AG10803 (cell line): ENCODE results near the gene CTNNA2.

Source experiments
- DNase-seq: peaks from one replicate; pipeline ENCODE4 v3.0.0; 2010; ENCODE audit warnings: low read depth
- H3K4me3 ChIP-seq: 2 replicates; pipeline ENCODE4 v1.5.1; 2011; ENCODE audit warnings: mild to moderate bottlenecking, low read length, control low read depth
- TF ChIP-seq, protein P1 (sequence below): conservative IDR thresholded peaks from 2 replicates; pipeline ENCODE4 v1.5.1; 2011; ENCODE audit warnings: mild to moderate bottlenecking, low read length, control low read depth, inconsistent platforms

The CTNNA2 gene

DNA sequence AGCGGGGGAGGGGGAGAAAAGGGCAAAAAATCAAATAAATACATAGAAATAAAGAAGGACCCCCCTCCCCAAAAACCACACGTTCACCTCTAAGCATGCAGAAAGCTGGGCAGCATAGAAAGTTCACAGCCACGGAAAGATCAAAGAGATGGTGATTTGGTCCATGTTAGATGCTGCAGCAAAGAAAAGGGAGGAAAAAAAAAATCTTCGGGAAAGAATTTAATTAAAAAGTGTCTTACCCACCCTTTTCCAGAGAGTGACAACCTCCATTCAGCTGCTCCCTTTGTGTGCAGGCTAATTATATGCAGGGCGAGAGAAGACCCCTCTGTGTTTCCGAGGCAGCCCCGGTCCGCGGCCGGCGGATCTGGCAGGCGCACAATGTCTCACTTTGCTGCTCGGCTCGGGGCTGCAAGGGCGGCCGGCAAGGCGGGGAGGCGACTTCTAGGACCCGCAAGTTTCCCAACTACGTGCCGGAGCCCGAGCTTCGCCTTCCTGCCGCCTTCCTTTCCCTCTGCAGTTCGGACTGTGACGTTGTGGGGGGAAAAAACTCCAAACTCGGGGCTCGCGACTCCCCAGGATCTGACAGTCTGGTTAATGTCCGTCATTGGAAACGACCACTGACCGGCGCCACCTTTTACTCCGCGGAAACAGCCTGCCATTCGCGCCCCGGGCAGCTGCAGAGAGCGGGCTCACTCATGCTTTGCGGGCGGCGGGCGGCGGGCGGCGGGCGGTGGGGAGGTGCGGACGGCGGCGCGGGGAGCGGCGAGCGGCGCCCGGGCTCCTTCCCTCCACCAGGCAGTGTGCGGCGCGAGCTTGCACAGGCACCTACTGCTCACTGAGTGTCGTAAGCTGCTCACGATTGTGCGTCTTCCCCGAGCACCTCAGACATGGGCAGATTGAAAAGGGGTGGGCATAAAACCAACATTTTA lies 791.3 kb downstream of the CTNNA2 start, which contains the start of gene LRRTM1:
TSS of gene LRRTM1 (minus strand) at position 844 of the 929 bp plus-strand sequence. CDS start 933 bp downstream, outside the sequence.
- DNase-seq: no peak
- TF ChIP-seq, protein P1, sequence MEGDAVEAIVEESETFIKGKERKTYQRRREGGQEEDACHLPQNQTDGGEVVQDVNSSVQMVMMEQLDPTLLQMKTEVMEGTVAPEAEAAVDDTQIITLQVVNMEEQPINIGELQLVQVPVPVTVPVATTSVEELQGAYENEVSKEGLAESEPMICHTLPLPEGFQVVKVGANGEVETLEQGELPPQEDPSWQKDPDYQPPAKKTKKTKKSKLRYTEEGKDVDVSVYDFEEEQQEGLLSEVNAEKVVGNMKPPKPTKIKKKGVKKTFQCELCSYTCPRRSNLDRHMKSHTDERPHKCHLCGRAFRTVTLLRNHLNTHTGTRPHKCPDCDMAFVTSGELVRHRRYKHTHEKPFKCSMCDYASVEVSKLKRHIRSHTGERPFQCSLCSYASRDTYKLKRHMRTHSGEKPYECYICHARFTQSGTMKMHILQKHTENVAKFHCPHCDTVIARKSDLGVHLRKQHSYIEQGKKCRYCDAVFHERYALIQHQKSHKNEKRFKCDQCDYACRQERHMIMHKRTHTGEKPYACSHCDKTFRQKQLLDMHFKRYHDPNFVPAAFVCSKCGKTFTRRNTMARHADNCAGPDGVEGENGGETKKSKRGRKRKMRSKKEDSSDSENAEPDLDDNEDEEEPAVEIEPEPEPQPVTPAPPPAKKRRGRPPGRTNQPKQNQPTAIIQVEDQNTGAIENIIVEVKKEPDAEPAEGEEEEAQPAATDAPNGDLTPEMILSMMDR: no peak
- H3K4me3 ChIP-seq: no peak within 1 kb of the TSS; the same call in 1 of the 2 replicates

DNA sequence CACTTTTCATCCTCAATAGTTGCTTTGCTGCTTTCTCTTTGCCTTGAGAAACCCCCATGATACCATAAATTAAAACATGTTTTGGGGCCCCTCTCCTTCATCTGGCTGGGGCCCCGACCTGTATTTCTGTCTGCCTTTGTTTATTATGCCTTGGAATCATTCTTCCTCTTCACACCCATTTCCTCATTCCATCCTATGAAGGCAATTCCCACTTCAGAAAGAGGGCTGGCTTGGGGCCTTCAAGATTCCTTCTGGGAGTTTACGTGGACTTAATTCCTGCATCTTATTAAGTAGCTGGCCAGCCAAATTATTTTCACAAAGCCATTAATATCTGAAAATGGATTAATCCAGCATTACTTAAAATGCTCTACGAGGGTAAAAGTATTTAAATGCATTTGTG lies 798.5 kb downstream of the CTNNA2 start:
- H3K4me3 ChIP-seq: no peak overlapping the region
- TF ChIP-seq, protein P1: no peak
- DNase-seq: no peak

DNA sequence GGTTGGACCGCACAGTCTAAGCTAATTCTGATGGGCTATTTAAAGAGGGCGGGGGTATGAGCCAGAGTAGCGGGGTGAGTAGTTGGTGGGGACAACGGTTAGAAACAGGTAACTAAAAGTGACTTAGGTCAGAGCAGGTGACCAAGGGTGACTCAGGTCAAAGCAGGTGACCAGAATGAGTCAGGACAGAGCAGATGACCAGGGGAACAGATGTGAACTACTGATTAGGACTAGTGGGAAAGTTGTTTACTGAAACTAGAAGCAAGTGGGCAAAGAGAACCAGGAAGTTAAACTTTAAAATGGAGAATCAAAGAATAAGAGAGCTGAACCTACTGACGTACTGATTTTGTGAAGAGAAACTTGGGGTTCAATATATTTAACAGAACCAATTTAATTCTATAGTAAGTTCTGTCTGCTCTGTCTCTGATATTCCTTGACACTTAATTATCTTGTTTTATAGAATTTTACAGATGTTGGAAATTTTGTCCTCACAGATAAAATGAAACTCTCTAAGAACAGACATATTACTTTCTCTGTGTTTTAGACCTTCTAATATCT lies 799.5 kb downstream of the CTNNA2 start:
- no peak for DNase-seq
- H3K4me3 ChIP-seq: no peak overlapping the region
- TF ChIP-seq, protein P1: no peak

DNA sequence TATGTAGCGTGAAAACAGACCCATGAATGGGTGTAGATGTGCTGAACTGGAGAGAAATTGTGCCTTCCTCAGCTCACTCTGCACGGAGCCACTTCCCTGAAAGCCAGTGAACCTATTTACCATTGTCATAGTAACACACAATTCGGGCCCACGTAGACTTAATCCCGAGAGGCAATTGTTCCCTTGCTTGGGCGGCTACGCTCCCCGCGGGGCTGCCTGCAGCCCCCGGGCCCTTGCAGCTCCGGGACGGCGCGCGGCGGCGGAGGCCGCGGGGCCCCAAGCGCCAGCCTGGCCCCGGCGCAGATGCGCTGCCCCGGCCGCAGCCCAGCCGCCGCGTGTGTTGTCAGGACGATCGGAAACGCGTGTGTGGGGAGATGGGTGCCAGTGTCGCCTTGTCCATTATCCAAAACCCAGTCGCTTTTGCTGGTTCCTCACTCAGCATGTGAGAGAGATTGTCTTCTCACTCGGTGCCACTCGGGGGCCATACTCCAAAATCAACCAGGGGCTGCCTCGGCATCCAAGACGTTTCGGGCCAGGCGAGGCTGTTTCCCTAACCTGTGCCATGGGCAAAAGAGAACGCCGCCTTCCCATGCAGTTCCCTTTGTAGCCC lies 809.6 kb downstream of the CTNNA2 start:
- TF ChIP-seq, protein P1: no peak
- no peak overlapping the region for H3K4me3 ChIP-seq
- DNase-seq: no peak

DNA sequence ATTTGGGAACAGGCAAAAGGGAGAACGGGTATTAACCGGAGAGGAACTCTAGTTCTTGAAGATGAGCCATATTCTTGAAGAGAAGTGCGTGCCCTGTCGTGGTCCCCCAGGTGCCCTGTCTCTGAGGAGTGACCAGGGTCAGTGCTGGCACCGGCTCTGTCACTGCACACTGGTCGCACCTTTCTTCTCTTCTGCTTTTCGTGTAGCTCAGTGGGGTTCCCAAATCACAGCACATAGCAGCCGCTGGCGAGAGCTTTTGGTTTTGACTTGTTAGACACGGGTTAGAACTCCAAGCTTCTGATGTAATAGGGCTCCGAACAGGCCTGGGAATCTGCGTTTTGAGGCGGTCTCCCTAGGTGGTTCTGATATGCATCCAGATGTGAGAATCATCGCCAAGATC lies 810.1 kb downstream of the CTNNA2 start:
- TF ChIP-seq, protein P1: no peak
- DNase-seq: no peak
- H3K4me3 ChIP-seq: no peak overlapping the region

DNA sequence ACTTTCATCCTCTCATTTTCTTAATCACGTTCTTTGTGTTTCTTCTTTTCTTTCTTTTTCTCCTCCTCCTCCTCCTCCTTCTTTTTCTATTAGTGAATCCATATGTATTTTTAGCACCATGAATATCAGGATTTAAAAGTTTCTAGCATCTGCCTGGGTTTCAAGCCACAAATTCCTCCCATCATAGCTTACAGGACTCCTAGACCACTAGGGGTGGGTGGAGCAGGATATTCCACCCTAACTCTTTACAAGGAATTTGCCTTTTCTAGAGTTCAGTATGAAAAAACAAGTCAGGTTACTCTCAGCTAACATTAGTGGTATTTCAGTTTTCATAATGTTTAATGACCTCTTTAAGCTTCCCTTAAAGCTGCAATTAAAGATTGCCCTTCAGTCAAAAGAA lies 810.8 kb downstream of the CTNNA2 start:
- TF ChIP-seq, protein P1: no peak
- DNase-seq: no peak
- no peak overlapping the region for H3K4me3 ChIP-seq

DNA sequence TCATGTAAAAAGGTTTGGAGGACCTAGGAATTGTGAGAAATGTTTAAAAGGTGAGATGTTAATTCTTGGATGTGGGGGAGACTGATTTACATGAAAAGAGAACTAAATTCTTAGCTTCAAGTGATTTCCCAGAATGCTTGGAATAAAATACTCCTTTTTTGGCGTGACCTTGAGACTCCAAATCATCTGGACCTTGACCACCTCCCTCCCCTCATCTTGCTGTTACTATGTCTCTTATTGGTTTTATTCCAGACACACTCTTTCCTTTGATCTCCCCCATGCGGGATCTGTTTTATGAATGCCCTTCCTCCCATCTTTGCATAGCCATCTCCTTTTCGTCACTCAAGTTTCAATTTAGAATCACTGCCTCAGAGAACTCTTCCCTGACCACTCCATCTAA lies 811.7 kb downstream of the CTNNA2 start:
- no peak for DNase-seq
- H3K4me3 ChIP-seq: no peak overlapping the region
- TF ChIP-seq, protein P1: no peak
